ENCODE measurements around the gene IL1RAPL1.

Gene IL1RAPL1

GRCh38 chrX:29138003-29138402 lies 550.8 kb downstream of the IL1RAPL1 start:
- no peak for DNase-seq

DNA sequence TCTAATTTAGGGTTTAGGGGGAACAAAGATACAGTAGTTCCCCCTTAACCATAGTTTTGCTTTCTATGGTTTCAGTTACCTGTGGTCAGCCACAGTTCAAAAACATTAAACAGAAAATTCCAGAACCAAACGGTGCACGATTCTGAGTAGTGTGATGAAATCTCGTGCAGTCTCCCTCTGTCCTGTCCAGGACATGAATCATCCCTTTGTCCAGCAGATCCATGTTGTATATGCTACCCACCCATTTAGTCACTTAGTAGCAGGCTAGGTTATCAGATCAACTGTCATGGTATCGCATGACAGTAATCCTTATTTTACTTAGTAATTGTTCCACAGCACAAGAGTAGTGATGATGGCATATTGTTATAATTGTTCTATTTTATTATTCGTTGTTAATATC lies 556.1 kb downstream of the IL1RAPL1 start:
- no peak for DNase-seq

DNA sequence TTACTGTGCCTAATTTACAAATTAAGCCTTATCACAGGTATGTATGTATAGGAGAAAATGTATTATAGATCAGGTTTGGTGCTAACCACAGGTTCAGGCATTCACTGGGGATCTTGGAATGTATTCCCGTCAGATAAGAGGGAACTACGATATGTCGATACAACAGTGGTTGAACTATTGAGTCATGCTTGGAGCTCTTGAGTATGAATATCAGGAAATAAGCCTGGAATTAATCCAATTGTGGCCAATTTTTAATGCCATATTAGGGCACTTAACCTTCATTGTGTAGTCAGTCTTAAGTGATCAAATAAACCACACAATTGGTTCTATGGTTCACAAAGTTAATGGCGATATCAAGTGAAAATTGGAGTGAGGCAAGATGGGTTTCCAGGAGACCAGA lies 556.5 kb downstream of the IL1RAPL1 start:
- DNase-seq, result no peak

DNA sequence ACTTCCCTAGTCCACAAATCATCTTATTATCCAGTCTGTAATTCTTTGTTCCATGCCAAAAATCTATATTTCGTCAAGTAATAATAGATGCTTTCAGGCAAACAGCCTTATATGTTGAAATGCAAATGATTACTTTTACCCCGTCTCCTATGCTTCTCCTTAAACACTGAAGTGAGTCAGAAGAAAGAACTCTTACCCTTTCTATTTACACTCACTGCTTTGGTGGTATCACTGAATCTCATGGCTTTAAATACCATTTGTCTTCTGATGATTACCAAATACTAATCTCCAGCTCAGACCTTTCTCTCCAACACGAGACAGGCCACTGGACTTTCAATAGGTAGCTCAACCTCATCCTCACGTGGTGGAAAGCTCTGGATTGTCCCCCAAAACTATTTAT lies 558.1 kb downstream of the IL1RAPL1 start:
- no peak for DNase-seq

DNA sequence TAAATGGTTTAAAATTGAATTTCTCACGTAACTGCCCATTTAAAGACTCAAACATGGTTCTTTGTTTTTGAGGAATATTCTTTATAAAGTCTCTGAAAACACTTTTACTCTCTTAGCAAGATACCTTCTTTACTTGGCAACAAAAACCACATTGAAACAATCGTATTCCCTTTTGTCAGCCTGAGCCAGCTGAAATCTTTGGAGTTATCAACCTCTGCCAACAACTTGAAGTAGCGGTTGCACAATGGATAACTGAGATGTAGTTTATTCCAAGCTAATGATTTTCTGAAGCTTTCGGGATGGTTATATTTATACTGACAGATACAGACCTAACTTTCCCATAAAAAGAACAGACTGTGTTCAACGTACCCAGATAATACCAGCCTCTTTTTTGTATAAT lies 561.3 kb downstream of the IL1RAPL1 start:
- no peak for DNase-seq

DNA sequence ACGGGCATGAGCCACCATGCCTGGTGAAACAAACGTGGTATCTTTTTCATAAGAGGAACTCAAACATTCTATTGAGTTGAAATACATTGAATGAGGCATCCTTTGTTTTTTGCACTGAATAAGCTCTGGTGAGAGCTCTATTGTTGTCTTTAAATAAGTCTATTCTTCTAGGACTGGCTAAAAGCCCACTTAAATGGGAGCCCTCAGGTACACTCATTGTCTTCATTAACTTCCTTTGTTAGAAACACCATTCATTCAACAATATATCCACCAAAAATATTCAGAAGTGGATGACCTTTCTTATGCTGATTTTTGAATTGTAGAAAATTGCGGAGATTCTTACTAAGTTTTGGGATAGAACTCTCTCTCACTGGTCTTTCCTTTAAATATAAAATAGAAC lies 568.0 kb downstream of the IL1RAPL1 start:
- DNase-seq, result no peak

- no peak for DNase-seq
These were observed 585.6 kb downstream of the IL1RAPL1 start for GRCh38 chrX:29172880-29173279.

DNA sequence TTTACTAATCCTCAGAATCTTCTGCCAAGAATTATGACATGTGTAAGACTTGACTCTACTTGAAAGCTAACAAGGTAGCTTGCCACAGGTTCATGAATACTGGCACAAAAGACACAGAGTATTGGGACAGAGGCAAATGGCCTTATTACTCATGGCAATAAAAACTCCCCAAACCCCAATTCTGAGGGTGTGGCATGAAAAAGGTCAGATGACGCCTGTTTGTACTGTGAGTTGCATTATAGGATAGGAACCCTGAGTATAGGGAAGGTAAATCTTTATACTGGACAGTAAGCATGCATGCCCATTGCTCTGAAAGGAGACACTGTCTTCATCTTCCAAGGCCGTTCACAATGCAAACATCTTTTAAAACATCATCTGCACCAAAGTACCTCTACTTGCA lies 600.0 kb downstream of the IL1RAPL1 start:
- no peak for DNase-seq

DNA sequence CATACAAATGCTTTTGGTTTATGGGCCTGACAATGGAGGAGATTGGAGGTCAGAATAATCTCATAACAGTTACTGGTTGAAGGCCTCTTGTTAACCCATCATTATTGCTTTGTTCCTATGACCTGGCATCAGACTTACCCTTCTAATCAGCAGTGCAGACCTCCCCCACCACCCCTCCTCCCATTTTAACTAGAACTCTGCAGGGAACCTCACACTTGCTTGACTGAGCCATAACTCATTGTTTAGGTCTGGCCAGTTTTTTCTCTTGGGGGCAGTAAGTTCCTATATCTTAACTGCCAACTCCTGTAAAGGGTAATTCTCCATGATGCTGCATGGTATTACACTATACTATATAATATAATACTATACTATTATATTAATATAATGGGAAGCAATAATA lies 609.3 kb downstream of the IL1RAPL1 start:
- DNase-seq, result no peak

- DNase-seq, result no peak
These were observed 628.0 kb downstream of the IL1RAPL1 start for GRCh38 chrX:29215251-29215650.

DNA sequence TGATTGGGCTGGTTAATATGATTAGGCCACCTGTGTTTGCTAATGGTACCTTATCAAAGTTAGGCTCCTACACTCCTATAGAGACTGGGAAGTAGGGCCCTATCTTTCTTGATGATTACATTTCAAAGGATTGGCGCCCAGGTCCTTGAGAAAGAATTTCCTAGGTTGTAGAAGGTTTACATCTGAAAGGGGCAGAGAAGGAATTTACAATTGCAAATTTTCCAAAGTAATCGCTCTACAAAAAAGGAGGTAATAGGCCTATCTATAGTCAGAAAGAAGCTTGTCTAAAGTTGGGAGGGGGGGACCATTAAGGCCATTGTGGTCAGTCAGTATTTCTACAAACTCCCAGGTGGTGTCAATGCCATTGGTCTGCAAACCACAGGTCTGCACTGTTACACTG lies 638.4 kb downstream of the IL1RAPL1 start:
- no peak for DNase-seq

GRCh38 chrX:29229802-29230201 lies 642.6 kb downstream of the IL1RAPL1 start:
- DNase-seq, result no peak

DNA sequence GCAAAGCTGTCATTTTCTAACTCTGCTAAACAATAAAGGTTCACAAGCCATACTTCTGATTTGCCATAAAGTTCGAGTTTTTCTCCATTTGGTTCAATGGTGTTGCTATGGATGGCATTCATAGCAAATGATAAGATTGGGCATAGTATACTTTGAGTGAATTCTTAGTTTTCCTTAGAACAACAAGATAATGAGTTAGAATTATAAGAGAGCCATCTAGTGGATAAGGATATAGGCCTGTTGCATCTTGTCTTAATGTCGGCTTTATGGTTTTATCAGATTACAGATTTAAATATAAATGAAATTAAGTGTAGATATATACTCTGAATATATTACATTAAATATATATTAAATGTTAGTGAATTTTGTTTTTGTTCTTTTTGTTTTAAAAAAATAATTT lies 644.6 kb downstream of the IL1RAPL1 start:
- no peak for DNase-seq

GRCh38 chrX:29233592-29234183 lies 646.4 kb downstream of the IL1RAPL1 start:
- no peak for DNase-seq

DNA sequence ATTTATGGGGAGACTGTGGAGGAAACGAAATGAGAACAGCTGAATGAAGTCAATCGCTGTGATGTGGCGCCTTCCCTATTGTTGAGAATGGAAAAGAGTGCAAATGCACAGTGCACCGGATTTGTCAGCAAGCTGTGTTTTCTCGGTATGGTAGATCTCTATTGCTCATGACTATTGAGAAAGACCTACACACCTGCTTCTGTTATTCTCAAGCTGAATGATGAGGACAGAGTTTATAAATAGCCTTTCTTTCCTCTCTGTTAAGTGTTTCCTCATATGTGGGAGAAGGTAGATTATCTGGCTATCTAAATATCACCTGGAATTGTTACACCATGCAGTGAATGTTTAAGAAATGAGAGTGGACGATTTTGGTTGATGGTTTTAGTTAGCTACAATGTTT lies 650.7 kb downstream of the IL1RAPL1 start:
- no peak for DNase-seq

- no peak for DNase-seq
These were observed 654.6 kb downstream of the IL1RAPL1 start for GRCh38 chrX:29241809-29242208.

DNA sequence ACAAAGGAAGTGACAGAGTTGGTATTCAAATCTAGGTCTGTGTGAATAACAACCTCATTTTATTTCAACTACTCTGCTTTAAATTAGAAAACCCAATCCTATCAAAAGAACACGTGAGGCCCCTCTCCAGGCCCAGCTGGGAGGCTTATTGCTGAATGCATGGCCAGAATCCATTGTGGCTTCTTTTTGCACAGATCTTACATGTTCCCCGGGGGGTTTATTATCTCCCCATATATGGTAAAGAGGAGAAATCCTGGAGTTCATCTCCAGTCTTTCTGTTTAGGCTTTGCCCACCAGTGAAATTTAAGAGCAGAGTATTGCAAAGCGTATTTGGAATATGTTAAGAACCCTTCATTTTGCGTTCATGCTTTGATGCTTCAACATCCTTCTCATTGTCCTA lies 655.6 kb downstream of the IL1RAPL1 start:
- no peak for DNase-seq

DNA sequence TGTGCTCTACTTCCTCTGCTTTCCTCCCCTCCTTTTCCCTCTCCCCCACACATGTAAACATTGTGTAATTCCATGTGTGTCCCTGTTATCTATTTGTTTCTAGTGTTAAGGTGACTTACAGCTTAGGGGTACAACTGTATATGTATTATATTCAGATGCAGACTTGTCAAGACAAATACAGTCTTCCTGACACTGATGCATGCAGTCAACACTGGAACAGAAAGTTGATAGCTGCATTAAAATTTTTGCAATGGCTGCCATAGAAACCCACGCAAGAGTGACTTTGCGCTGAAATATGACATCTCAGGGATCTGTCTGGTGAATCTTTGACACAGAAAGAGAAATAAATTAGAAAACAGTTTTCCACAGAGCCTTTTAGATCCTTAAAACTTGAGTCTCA lies 656.7 kb downstream of the IL1RAPL1 start:
- DNase-seq, result no peak

DNA sequence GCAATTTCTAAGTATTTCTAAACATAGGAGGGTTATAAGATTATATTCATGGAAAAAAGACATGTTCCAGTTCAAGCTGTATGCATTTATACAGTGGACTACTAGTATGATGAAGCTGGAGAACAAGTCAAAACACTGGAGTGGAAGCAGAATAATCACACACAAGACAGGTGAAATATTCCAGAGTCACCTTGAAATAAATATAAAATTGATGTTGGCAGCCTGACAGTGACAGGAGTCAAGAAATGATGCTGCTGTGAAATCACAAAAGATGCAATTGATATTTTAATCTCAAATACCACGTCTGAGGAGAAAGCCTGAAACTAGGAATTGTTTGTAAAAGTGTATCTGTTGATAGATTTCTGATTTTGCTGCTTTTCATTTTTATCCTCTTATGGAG lies 667.3 kb downstream of the IL1RAPL1 start:
- DNase-seq, result no peak

DNA sequence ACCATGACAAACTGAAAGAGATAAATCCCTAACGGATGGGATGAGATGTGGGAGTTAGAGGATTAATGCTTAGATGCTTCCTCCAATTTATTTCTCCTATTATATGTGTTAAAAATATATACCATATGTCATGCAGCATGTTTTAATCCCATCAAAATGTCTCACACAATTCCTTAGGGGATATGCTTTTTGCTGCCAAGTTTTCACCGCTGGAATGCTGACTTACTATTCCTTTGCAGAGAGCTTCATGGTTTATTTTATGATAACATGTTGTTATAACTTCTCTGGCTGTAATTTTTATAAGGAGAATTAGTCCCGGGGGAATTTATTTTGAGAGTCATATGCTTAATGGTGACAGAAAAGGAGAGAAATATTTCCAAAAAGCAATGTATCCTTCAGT lies 670.3 kb downstream of the IL1RAPL1 start:
- no peak for DNase-seq

- DNase-seq, result no peak
These were observed 682.1 kb downstream of the IL1RAPL1 start for GRCh38 chrX:29269390-29269789.

GRCh38 chrX:29274517-29274916 lies 687.3 kb downstream of the IL1RAPL1 start:
- DNase-seq, result no peak

DNA sequence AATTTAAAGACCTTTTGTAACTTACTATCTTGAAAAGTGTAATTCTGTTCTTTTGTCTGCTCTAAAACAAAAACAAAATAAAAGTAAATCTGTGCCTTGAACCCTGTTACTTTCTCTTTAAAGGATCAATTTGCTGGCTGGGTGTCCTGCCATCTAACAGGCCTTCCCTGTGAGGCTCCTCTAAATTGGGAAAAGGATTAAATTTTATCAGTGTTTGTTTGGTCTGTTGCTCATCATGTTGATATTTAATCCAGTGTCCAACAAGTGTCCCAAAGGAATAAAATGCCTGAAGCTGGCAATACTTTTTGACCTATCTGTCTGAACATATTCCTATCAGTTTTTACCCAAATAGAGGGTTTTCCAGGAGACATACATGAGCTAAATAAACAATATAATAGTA lies 688.7 kb downstream of the IL1RAPL1 start:
- no peak for DNase-seq

GRCh38 chrX:29281078-29281742 lies 694.0 kb downstream of the IL1RAPL1 start:
- no peak for DNase-seq

GRCh38 chrX:29285664-29286063 lies 698.4 kb downstream of the IL1RAPL1 start:
- no peak for DNase-seq

All from GOT3 (cell line).